Stimulated activated CD4-positive, alpha-beta T cell treated with anti-CD3 and anti-CD28 coated beads, Interleukin-1b, Interleukin-23, amount 100 ng/mL, for 48 hours (primary cell): ENCODE results near the gene ATP5PO.
"Not testable (repeated sequence)": the region's sequence is repeated elsewhere in the genome, so short reads cannot be mapped to it uniquely, and the experiment has no call there.

Source experiments
- DNase-seq: peaks from one replicate; pipeline ENCODE4 v3.0.0-alpha.2; 2020

Gene ATP5PO

DNA sequence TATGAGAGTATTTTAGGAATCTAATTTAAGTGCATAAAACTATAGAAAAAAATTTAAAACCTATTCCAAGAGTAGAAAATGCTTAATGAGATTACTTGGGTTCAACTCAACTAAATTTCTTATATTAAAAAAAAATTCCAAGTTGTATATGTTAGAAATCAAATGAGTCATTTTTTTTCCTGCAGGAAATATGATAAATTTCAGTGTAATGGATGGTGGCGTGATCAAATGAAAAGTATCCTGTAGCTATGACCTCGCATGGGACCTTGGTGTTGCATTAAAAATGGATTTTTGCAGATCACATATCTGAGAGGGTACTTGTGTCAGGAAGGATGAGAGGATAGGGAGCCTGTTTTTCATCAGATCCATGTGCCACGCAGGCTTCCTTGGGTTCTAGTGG, 17.9 kb downstream of the ATP5PO start:
- DNase-seq: no peak

DNA sequence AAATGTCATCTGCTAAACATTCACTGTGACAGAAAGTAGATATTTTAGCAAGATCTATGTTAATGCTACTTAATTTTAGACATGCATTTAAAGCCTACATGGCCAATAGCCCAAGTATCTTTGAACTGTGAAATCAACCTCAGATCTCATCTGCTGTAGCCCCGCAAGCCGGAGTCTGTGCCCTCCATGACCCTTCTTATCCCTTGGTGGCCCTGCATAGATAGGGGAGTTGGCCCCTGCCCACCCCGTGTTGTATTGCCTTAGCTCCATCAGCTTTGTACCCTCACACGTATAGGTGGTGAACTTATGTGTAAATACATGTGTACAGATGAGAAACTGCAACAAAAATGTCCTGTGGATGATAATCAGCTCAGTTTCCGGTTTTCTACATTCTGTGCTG, 18.5 kb downstream of the ATP5PO start:
- no peak for DNase-seq

DNA sequence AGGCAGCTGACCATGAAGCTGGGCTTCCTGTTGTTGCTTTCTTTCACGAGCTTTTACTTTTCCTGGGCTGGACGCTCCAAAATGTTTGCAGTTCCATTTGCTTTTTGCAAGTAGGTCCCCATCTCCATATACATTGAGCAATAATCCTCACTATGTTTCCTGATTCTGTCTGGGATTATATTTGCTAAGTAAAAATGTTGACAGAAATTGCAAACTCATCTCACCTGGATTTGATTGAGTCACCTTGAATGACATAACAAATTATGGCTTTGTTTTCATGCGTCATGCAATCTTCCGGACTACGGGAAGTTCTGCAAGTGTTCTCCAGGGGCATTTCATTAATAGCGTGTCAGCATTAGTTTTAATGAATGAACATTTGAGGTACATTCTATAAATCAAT, 18.9 kb downstream of the ATP5PO start:
- no peak for DNase-seq

DNA sequence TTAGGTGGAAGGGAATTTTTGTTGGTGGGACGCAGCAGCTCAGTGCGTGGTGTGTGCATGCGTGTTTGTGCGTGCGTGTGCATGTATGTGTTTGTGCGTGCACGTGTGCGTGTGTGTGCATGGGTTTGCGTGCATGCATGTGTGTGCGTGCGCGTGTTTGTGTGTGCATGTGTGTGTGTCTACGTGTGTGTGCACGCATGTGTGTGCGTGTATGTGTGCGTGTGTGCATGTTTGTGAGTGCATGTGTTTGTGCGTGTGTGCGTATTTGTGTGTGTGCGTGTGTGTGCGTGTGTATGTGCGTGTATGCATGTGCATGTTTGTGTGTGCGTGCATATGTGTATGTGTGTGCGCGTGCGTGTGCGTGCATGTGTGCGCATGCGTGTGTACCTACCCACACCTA, 20.2 kb downstream of the ATP5PO start:
- no peak for DNase-seq

DNA sequence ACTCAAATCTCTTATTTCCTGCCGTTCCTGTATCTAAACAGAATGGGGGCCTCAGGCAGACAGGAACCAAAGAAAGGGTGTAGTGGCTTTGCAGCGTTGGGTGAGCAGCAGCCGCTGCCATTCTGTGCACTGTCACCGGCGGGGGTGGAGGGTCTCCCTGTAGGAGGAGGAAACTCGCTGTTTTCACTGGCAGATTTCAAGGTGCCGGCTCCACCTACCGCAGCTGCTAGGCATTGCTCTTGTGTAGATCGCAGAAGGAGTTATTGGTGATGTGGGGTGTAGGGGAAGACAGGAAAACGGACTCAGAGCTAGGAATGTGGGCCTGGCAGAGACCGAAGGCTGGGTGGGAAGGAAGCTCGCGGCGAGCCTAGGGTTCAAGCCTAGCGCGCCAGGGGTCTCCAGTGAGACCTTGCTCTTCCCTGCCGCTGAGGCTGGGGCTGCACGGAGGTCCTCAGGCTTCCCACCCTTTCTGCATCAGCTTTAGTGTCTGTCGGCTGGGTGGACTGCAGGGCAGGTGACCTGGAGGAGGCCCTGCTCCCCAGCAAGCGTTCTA, 20.8 kb downstream of the ATP5PO start:
- peak; percentile 77 for DNase-seq

DNA sequence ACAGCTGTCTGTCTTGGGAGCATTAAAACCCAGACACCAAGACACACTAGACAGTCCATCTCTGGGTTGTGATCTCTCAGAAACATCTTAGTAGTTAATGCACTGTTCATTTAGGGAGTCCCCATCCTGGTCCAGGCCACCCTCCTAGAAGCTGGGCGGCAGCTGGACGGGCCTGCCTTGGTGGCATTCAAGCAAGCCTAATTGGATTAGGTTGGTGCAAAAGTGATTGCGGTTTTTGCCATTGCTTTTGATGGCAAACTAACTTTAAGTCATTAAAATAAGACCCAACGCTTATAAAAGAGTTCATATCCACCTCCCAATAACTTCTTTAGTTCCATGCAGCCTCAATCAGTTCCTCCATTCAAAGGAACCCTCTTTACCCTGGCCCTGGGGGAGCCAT, 21.7 kb downstream of the ATP5PO start:
- DNase-seq: no peak

DNA sequence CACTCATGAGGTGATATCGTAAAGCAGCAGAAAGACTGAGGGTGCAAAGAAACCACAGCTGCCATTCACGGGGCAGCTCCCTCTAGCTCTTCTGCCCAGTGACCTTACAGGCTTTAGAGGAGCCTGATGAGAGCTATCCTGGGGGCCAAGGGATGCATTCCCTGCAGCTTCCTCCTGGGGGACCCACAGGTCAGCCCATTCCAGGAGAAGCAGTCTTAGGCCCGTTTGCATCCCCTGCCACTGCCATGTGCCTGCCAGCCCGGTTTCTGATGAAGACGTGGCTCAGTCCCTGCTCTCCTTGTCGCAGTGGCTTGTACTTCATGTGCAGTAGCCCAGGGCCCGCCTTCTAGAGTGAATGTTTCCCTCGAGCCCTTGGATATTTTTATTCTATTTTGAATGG, 22.8 kb downstream of the ATP5PO start:
- no peak for DNase-seq

DNA sequence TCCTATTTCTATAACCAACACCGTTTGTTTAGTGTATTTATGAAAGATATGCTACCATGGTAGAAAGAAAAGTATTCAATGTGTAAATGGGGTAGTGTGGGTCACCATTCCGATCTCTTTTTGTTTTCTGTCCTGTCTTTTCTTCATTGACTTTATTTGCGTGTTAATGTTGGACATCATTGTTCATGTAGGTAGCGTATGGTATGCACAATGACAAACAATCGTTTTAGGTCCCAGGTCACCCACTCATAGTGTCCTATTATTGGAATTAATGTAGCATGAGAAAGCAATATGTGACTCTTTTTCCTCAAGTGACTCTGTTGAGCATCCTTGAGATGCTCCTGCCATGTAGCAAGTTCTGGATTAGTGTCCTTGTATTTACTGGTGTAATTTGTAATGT, 25.4 kb downstream of the ATP5PO start:
- DNase-seq: no peak

DNA sequence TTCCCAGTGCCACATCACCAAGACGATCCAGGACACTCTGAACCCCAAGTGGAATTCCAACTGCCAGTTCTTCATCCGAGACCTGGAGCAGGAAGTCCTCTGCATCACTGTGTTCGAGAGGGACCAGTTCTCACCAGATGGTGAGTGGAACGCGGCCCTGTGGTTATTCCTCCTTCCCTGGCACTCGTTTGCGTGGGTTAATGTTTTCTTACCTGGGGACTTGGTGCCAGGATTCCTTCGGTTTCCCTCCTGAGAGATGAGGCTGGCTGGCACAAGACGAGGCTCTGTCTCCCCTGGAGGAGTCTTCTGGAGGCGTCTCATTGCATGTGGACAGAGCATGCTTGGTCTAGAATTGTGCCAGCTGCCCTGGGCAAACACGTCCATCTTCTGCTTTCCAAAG, 29.3 kb downstream of the ATP5PO start:
- no peak for DNase-seq

DNA sequence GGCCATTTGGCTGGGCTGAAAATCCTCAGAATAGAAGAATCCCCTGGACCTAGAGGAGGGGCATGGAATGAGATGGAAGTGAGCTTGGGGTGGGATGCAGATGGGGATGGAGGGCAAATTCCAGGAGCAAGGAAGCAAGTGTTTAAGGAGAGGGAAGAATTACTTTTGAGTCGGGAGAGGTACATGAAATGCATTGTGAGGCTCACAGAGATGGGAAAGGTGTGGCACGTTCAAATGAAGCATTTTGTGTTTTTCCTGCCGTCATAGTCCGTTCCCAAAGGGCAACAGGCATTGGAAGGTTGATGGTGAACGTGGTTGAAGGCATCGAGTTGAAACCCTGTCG, 30.5 kb downstream of the ATP5PO start:
- DNase-seq: no peak

DNA sequence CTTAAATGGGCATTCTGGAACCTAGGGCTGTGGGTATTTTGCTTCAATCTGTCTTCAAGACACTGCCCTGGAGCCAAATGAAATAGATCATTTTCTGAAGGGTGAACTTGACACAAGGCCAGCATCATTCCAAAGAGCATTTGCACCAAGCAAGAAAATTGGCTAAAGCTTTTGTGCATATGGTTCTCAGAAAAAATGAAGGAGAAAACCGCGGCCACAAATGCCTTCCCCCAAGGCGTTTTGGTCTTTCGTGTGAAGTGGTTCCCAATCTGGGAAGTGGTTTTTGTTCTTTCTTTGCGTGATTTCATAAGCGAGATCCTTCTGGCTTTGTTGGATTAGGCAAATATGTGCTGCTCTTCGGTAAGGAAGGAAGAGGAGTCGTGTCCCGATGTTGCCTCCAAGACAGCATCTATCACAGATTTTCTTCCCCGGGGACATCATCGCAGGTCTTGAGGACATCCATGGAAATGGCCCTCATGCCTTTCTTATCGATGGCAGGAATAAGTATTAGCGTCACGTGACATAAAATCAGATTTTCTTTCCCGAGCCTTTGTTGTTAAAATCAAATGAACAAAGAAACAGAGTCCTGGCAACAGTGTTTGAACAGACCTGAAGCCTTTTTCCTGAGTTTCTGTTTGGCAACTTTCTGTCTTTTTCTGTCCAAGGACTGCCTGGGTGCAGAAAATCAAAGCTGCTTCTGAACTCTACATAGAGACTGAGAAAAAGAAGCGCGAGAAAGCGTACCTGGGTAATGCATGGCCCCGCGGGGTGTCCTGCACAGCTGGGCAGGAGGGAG, 31.0 kb downstream of the ATP5PO start:
- DNase-seq: no peak

DNA sequence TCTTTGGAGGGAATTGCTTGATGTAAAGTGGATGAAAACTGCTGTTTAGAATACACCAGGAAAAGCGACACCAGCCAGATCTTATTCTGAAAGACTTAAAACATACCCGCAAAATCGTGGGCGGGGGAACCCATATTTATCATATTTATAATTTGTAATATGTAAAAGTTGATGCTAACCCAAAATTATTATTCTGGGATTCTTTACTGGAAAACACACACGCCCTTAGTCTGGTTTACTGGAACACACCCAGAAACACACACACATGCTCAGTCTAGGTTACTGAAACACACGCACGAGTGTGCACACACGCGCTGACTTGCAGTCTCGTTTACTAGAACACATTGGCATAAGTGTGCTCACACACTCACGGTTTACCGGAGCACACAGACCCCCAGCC, 32.5 kb downstream of the ATP5PO start:
- no peak for DNase-seq

DNA sequence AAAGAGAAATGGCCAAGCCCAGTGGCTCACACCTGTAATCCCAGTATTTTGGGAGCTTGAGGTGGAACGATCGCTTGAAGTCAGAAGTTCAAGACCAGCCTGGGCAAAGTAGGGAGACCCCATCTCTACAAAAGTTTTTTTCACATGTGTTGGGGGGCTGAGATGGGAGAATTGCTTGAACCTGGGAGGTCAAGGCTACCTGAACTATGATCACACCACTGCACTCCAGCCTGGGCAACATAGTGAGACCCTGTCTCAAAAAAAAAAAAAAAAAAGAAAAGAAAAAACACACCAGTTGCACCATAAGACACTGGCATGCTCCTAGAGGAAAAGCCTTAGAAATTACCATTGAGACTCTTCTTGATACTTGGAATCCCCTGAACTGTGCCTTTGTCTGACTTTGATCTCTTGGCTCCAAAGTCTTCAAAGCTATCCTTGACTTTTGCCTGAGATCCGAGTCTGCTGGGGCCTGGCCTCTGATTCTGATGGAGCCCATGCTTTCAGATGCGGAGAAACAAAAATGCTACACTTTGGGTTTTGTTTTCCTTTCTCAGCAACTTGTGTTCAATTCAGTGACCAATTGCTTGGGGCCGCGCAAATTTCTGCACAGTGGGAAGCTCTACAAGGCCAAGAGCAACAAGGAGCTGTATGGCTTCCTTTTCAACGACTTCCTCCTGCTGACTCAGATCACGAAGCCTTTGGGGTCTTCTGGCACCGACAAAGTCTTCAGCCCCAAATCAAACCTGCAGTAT, 33.7 kb downstream of the ATP5PO start:
- DNase-seq: no peak

DNA sequence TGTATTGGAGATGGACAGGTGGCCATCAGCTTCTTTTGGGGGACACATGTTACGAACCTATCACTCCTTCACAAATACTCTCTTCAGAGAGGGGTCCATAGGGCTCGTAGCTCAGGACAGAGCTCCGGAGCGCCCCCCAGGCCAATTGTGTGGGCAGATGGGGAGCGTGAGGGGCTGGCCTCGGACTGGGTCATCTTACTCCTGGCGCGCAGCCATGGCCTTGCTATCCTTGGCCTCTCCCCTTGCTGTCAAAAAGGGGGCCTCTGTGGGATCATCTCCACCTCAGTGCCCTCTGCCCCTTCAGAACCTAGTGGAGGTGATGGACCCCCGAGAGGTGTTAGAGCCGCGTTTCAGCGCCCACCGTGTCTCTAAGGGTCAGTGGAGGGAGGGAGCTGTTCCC, 35.0 kb downstream of the ATP5PO start:
- DNase-seq: no peak

DNA sequence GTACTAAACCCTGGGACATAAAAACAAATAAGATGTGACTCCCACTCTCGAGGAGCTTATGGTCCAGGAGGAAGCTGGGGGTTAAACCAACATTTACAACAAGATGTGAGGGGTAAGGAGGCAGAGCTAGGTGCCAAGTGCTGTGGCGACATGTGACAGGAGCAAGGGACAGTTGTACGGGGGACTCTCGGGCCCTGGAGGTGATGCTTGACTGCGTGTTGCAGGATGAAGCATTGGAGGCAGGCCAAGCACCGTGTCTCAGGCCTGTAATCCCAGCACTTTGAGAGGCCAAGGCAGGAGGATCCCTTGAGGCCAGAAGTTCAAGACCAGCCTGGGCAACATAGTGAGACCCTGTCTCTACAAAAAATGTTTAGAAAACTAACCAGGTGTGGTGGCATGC, 36.8 kb downstream of the ATP5PO start:
- no peak for DNase-seq

DNA sequence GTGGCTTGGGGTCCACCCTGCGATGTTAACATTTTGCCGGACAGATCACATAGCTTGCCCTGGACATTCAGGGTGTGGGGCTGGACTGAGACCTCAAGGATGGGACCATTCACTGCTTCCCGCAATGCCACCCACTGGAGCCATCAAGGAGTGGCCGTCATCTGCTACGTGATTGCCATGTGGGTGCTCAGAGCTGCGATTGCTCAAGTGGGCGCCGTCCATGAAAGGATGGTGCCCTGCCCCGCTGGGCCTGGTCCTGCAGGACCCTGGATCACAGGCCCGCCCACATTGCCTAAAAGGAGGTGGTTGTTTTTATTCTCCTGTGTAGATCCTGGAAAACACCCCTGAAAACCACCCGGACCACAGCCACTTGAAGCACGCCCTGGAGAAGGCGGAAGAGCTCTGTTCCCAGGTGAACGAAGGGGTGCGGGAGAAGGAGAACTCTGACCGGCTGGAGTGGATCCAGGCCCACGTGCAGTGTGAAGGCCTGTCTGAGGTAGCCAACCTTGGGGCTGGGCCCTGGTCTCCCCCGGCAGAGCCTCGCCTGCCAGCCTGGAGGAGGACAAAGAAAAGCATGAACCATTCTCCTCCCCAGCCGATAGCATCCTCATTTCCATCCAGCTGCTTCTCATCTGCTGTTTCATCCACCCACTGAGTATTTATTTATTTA, 40.4 kb downstream of the ATP5PO start:
- DNase-seq: no peak

DNA sequence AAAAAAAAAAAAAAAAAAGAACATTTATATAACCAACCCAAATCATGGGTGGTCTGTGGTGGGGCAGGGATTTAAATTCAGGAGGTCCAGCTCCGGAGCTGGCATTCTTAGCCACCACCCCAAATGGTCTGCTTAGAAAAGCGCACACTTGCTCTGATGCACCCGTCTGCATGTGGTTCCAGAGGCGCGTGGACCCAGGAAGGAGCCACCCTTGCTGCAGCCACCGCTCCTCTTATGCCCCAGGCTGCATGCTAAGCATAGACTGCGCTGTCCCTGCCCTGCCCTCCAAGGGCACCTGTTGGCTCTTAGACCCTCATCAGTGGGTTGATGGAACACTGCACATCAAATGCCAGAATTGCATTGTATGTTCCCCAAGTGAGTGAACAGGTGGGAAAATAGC, 41.4 kb downstream of the ATP5PO start:
- no peak for DNase-seq

DNA sequence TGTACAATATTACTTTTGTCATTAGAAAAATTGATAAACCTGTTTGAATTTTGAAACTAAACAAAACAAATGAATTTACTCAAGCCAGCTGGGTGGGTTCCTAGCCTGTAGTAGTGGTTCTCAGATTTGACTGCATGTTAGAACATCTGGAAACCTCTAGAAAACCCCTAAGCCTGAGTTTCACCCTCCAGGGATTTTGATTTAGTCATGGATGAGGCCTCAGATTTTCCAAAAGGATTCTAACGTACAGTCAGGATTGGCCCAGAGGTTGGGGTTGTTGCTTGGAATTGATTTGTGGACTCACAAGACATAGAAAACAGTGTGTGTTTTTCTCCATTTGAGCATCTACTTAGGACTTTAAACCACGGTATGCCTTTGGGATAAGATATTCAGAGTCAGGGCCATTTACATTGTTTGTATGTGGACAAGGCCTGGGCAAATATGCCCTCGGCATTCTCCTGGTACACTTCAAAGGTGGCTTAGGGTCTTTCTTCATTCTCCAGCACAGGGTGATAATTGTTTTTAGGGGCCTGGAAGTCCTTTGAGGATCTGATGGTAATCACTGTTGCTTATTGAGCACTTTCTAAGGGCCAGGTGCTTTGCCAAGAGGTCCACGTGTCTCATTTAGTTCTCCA, 42.6 kb downstream of the ATP5PO start:
- DNase-seq: no peak

DNA sequence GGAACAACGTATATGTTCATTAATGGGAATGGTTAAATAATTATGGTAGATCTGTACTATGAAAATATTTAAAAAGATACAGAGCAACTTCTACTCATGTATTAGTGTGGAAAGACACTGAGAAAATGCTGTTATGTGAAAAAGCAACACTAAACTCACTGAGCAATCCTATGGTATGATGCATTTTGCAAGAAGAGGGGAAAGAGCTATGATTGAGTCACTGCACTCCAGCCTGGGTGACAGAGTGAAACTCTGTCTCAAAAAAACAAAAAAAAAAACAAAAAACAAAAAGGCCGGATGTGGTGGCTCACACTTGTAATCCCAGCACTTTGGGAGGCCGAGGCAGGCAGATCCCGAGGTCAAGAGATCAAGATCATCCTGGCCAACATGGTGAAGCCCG, 44.4 kb downstream of the ATP5PO start:
- DNase-seq: no peak

DNA sequence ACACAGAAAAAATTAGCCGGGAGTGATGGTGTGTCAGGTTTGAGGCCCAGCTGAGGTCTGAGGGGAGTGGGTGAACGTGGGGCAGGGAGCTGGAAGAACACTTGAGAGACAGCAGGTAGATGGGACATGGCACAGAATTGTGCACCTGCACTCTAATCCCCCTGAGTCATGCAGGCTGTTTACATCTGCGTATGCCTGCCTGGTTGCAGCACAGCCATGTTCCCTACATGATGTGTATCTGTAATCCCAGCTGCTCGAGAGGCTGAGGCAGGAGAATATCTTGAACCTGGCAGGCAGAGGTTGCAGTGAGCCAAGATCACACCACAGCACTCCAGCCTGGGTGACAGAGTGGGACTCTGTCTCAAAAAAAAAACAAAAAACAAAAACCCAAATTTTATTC, 44.8 kb downstream of the ATP5PO start:
- no peak for DNase-seq

DNA sequence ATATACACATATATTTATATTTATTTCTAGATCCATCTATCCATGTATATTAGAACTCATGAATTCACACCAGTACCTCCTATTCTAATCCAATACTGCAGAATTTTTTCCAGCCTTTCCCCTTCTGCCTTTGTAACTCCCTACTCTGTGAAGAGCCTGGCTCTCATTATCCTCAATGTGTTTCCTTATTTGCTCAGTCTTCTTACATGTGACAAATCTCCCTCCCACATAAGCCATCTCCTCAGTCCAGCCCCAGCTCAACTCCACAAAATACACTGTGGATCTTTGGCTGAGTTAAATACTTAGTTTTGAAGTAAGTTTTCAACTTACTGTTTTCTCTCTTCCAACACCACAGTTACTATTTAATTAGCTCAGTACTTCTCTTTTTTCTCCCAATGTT, 45.7 kb downstream of the ATP5PO start:
- DNase-seq: no peak

DNA sequence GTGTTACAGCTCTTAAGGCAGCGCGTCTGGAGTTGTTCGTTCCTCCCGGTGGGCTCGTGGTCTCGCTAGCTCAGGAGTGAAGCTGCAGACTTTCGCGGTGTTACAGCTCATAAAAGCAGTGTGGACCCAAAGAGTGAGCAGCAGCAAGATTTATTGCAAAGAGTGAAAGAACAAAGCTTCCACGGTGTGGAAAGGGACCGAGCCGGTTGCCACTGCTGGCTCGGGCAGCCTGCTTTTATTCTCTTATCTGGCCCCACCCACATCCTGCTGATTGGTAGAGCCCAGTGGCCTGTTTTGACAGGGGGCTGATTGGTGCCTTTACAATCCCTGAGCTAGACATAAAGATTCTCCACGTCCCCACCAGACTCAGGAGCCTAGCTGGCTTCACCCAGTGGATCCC, 47.7 kb downstream of the ATP5PO start:
- not testable (repeated sequence) for DNase-seq

DNA sequence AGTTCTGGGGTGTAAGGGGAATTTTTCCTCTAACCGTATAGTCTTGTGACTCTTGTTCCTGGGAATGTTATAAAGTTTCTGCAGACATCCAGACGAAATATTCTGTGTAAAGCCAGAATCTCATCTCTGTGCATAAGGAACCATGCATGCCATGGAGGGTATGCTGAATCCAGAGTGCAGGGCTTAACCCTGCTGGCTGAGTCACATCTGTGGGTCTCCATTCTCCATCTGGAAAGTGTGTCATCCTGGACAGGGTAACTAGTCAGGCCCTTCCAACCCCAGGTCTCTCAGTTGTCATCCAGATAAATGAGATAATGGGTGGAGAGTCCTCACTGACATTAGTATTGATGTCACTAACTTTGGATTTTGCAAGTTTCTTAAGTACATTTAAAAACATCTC, 48.8 kb downstream of the ATP5PO start:
- no peak for DNase-seq
